ENCODE measurements around the gene GALM. TPM values are rescaled to one million over a fixed set of nuclear protein-coding genes. Genes with fewer than 3 reads are reported as not detected.

GALM gene
- total and polyA plus RNA-seq, 2 donors (not counting 3 experiments of a cell fraction or from before 2014, with no cell fraction given), result 4.8 to 6.1 TPM

- CTCF ChIA-PET, result interaction anchor here (1.2 to 1.6 kb wide), 2 partner anchors 19 to 36 kb away, joined by 3 to 4 read pairs; no protein-coding TSS in a partner anchor
Measured at GRCh38 chr2:38671946-38672345, 6.0 kb downstream of the GALM start.

GRCh38 chr2:38672445-38673391 is 6.8 kb downstream of the GALM start:
- ChIA-PET POLR2A (no interaction called here), CTCF (interaction anchor here (1.2 to 1.6 kb wide), 2 partner anchors 18 to 35 kb away, joined by 3 to 4 read pairs; no protein-coding TSS in a partner anchor)
- Histone ChIP-seq H3K27me3 (ENCODE audit: control insufficient read depth in 2 of 2, insufficient read depth in 2 of 2, low read length in 2 of 2) (no peaks in the 10 kb centered on the region), H3K9me1 (replicated peaks; ENCODE audit: control insufficient read depth, extremely low read depth, insufficient read depth, low read length) (no peaks in the 10 kb centered on the region), H2AFZ (ENCODE audit: low read depth, low read length) (no peak overlapping the region), H3K9me3 (replicated peaks; ENCODE audit: control insufficient read depth, insufficient read depth, low read length) (no peaks in the 10 kb centered on the region), H3K4me3 (replicated peaks in 1 of 3; ENCODE audit: insufficient read depth in 1 of 3, low read depth in 1 of 3, low read length in 3 of 3) (no peak overlapping the region), H3K4me1 (ENCODE audit: control insufficient read depth, extremely low read depth, insufficient read depth, low read length) (no peaks in the 10 kb centered on the region), H3K9ac (replicated peaks; ENCODE audit: extremely low read depth, insufficient read depth, low read length) (no peak overlapping the region), H3K27ac (ENCODE audit: insufficient read depth, low read depth, low read length) (no peak overlapping the region), H3K36me3 (ENCODE audit: control insufficient read depth in 2 of 2, extremely low read depth in 1 of 2, insufficient read depth in 2 of 2, low read length in 2 of 2) (peaks cover 0 to 2% of the 10 kb centered on the region in 2 experiments), H4K20me1 (replicated peaks; ENCODE audit: control insufficient read depth, extremely low read depth, insufficient read depth, low read length) (no peaks in the 10 kb centered on the region), H3K79me2 (ENCODE audit: control insufficient read depth, insufficient read depth, low read length) (no peaks in the 10 kb centered on the region), H3K4me2 (ENCODE audit: insufficient read depth, low read length) (no peak overlapping the region)
- intact Hi-C loops (cut with micrococcal nuclease) (no loop called here), dilution Hi-C loops (cut with MboI; ENCODE audit: extremely low pct_ligation_motif_present, low sequenced_read_pairs) (no loop called here)
- TF ChIP-seq MAX (IDR thresholded peaks at IDR 0.05; ENCODE audit: insufficient read depth, insufficient read length) (no peak), MYC (IDR thresholded peaks at IDR 0.05; ENCODE audit: low read depth, low read length) (no peak), POLR2A (IDR thresholded peaks at IDR 0.05; ENCODE audit: low read depth, low read length) (no peak), CTCF (IDR thresholded peaks at IDR 0.05; ENCODE audit: extremely low read depth in 1 of 2, insufficient read depth in 1 of 2, low read depth in 1 of 2, low read length in 2 of 2) (no peak), JUN (IDR thresholded peaks at IDR 0.05; ENCODE audit: borderline replicate concordance, insufficient read depth, insufficient read length, low read depth) (no peak), FOS (IDR thresholded peaks at IDR 0.05; ENCODE audit: borderline replicate concordance, insufficient read depth, low read length) (no peak), EZH2 (IDR thresholded peaks at IDR 0.05; ENCODE audit: borderline replicate concordance, low read depth, low read length, severe bottlenecking) (no peak), POLR2AphosphoS5 (IDR thresholded peaks at IDR 0.05; ENCODE audit: insufficient read depth, low read depth, low read length) (no peak)
- FAIRE-seq (no peak), DNase-seq (ENCODE audit: low read depth, low spot score) (no peak)
- no TSS peak for BruUV-seq (replicated peaks)

More at GRCh38 chr2:38671946-38672345, 6.0 kb downstream of the GALM start:
- no peak overlapping the region for H3K9ac ChIP-seq (replicated peaks; ENCODE audit: extremely low read depth, insufficient read depth, low read length)
- no peak for DNase-seq (ENCODE audit: low read depth, low spot score)
- H3K36me3 ChIP-seq (ENCODE audit: control insufficient read depth in 2 of 2, extremely low read depth in 1 of 2, insufficient read depth in 2 of 2, low read length in 2 of 2), result peaks cover 0 to 2% of the 10 kb centered on the region in 2 experiments
- intact Hi-C loops (cut with micrococcal nuclease) (no loop called here), dilution Hi-C loops (cut with MboI; ENCODE audit: extremely low pct_ligation_motif_present, low sequenced_read_pairs) (no loop called here)
- no peak overlapping the region for H3K27ac ChIP-seq (ENCODE audit: insufficient read depth, low read depth, low read length)
- H3K4me1 ChIP-seq (ENCODE audit: control insufficient read depth, extremely low read depth, insufficient read depth, low read length), result no peaks in the 10 kb centered on the region
- H3K9me3 ChIP-seq (replicated peaks; ENCODE audit: control insufficient read depth, insufficient read depth, low read length), result no peaks in the 10 kb centered on the region
- BruUV-seq (replicated peaks), result no TSS peak
- H3K4me2 ChIP-seq (ENCODE audit: insufficient read depth, low read length), result no peak overlapping the region
- no peak overlapping the region for H2AFZ ChIP-seq (ENCODE audit: low read depth, low read length)
- no peaks in the 10 kb centered on the region for H4K20me1 ChIP-seq (replicated peaks; ENCODE audit: control insufficient read depth, extremely low read depth, insufficient read depth, low read length)
- H3K27me3 ChIP-seq (ENCODE audit: control insufficient read depth in 2 of 2, insufficient read depth in 2 of 2, low read length in 2 of 2), result no peaks in the 10 kb centered on the region
- no peak overlapping the region for H3K4me3 ChIP-seq (replicated peaks in 1 of 3; ENCODE audit: insufficient read depth in 1 of 3, low read depth in 1 of 3, low read length in 3 of 3)
- no peak for TF ChIP-seq POLR2AphosphoS5 (IDR thresholded peaks at IDR 0.05; ENCODE audit: insufficient read depth, low read depth, low read length)
- no peaks in the 10 kb centered on the region for H3K9me1 ChIP-seq (replicated peaks; ENCODE audit: control insufficient read depth, extremely low read depth, insufficient read depth, low read length)
- no peak for FAIRE-seq
- POLR2A ChIA-PET, result no interaction called here
- no peaks in the 10 kb centered on the region for H3K79me2 ChIP-seq (ENCODE audit: control insufficient read depth, insufficient read depth, low read length)

All from endothelial cell of umbilical vein (primary cell).